Adipose tissue (tissue), 3 donors: ENCODE results near the gene RNF217. TPM values are rescaled to one million over a fixed set of nuclear protein-coding genes. Genes with fewer than 3 reads are reported as not detected.
"Not testable (repeated sequence)": the region's sequence is repeated elsewhere in the genome, so short reads cannot be mapped to it uniquely, and the experiment has no call there.

Experiments
- H3K27ac ChIP-seq: one replicate; pipeline ENCODE4 v1.5.1; 2013; ENCODE audit warnings: low read depth, low read length
- WGBS, 3 donors: extraction: QIAGEN DNeasy Blood & Tissue Kit; methylation state at CpG; one replicate each; pipeline ENCODE4 v1.1.7; 2013; 5-methylcytosine and 5-hydroxymethylcytosine counted together
- polyA plus RNA-seq, 3 donors: library from polyadenylated mRNA; stranded (reverse); fragments of 200-250 nt; gene quantifications; one replicate each; pipeline ENCODE4 v1.2.3, GENCODE V29; 2013
- donor health status: healthy with polysubstance abuse.
- donor health status: Bipolar disorder and iron deficiency.
- donor health status: healthy.

The RNF217 gene
- polyA plus RNA-seq, 3 donors = 1.8 to 10.1 (median 7.8) TPM

DNA sequence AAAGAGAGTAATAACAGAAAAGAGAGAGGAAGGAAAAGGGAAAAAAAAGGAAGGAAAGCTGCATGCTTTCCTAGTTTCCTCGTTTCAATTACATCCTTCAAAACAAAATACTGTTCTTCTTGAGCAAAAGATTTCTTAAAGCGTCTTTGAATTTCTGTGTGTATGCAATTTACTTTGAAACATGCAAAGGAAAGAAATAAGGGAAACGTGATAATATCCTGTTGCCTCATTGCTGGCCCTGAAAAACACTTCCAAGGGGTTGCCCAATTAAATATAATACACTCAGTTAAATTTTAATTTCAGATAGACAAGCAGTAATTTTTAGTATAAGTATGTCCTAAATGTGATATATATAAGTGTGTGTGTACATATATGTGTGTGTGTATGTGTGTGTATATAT lies 140.2 kb downstream of the RNF217 start:
- no peak overlapping the region for H3K27ac ChIP-seq
- WGBS, 3 donors = 37 to 65% (median 46%) methylated on average over 3 of the region's 3 CpGs

DNA sequence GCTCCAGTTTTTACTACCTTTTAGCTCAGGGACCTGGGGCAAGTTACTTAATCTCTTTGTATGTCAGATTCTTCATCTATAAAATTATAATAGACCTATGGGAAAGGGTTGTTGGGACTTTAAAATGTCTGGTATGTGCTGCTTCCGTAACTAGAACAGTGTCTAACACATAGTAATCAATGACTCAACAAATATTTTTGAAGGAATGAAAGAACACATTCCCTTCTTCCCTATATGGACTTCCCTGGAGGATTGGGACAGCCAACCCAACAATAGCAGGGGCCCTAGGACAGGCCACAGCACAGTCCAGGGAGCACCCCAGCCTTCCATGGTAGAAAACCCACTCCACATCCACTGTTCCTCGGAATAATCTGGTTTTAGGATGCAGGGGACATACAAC lies 140.7 kb downstream of the RNF217 start:
- H3K27ac ChIP-seq = no peak overlapping the region
- 80 to 88% (median 87%) methylated on average over 2 of the region's 2 CpGs for WGBS, 3 donors

DNA sequence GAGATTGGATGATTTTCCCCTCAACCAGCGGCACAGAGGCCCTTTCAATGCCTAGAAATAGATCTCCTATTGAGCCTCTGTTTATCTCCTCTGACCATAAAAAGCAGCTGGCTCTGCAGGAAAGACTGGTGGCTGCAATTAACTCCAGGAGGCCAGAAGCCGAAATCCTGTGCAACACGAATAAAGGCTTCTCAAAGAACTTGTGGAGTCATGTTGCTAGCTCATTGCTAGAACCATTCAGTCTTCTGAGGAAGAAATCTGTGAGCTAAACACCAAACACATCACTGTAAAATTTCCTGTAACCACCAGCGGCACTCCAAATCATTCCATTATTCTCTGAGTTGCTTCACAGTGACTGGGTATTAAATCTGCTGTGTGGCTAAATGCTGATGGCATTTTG lies 142.2 kb downstream of the RNF217 start:
- H3K27ac ChIP-seq = no peak overlapping the region
- 58 to 68% (median 63%) methylated on average over 4 of the region's 4 CpGs for WGBS, 3 donors

DNA sequence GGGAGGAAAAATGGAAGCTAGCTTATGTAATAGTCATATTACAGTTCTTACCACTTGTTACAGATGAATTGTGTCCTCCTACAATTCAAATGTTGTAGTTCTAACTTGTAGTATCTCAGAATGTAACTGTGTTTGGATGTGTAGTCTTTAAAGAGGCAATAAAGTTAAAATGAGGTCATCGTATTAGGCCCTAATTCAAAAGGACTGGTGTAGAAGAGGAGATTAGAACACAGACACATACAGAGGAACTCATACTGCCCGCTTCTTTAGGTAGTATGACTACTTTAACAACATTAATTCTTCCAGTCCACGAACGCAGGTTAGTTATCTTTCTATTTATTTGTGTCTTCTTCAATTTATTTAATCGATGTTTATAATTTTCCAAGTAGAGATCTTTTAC lies 144.8 kb downstream of the RNF217 start:
- no peak overlapping the region for H3K27ac ChIP-seq
- 94% methylated on average over 5 of the region's 5 CpGs for WGBS, 3 donors

DNA sequence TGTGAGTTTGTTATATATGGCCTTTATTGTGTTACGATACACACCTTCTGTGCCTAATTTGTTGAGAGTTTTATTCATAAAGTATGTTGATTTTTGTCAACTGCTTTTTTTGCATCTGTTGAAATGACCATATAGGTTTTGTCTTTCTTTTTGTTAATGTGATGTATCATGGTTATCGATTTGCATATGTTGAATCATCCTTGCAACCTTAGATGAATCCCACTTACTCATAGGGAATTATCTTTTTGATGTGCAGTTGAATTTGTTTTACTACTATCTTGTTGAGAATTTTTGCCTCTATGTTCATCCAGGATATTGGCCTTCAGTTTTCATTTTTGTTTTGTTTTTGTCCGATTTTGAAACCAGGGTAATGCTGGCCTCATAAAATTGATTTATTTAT lies 145.7 kb downstream of the RNF217 start:
- 92 to 99% (median 94%) methylated on average over 3 of the region's 3 CpGs for WGBS, 3 donors
- H3K27ac ChIP-seq = no peak overlapping the region

DNA sequence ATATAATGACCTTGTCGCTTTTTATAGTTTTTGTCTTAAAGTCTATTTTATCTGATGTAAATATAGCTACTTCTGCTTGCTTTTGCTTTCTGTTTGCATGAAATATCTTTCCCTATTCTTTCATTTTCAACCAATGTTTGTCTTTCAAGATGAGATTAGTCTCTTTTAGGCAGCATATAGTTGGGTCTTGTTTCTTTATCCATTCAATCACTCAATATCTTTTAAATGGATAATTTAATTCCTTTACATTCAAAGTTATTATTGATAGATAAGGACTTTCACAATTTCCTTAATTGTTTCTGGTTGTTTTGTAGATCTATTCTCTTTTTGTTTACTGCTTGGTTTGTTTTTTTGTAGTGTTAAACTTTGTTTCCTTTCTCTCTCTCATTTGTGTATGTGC lies 147.8 kb downstream of the RNF217 start:
- H3K27ac ChIP-seq = no peak overlapping the region
- WGBS, 3 donors = 94 to 97% (median 96%) methylated on average over 1 of the region's 1 CpG

DNA sequence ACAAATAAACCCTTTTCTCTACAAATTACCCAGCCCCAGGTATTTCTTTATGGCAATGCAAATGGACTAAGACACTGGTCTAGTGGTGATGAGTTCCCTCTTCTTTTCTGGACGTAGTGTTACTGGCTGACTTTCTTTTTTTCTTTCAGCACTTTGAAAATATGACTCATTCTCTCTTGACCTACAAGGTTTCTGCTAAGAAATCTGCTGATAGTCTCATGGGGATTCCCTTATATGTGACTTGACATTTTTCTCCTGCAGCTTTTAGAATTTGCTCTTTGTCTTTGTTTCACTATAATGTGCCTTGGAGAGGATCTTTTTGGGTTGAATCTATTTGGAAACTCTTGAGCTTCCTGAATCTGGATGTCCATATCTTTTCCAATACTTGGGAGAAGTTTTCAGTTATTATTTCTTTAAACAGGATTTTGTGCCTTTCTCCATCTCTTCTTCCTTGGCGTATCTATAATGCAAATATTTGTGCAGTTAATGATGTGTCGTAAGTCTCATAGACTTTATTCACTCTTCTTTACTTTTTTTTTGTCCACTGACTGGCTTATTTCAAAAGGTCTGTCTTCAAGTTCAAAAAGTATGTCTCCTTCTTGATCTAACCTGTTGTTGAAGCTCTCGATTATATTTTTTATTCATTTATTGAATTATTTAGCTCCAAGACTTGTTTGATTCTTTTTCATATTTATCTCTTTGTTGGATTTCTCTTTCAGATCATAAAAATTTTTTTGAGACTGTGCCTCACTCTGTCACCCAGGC lies 149.2 kb downstream of the RNF217 start:
- WGBS, 3 donors = 88 to 95% (median 93%) methylated on average over 4 of the region's 4 CpGs
- no peak overlapping the region for H3K27ac ChIP-seq

DNA sequence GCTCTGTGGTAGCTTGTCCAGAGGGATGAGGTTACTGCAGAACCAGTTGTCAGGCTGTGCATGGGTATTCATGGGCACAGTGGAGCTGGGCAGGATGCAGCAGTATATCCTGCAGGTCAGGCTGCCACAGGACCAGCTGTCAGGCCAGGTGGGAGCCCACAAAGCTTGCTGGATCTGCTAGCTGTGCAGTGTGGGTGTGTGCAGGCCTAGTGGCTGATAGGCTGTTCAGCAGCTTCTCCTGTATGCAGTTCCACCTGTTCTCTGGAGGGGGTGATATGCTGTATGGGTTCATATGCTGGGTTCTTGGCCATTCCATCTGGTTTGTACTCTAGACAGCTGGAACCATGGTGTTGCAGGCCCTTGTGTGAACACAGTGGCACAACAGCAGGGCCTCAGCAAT lies 150.7 kb downstream of the RNF217 start:
- no peak overlapping the region for H3K27ac ChIP-seq

DNA sequence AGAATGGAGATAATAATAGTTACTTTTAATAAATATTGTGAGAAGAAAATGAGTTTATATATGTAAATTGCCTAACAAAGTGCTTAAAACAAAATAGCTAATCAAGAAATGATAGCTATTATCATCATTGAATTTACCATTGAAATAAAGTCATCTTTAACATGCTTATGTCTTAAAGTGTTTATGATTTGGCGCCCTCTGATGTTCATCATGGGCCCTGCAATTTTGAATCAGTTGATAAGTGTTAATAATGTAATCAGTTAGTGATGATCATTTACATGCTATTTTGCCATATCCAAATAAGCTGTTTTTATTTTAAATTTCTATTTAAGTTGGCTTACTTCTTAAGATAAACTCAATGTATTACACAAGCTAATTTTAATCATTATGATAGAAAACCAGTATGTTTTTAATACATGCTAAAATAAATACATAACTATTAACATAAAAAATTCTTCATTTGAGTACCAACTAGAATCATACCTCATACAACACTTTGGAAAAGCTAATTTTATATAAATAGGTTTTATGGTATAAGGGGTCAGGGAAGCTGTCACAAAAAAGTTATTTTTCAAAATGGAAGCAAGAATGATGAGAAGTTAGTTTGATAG lies 152.1 kb downstream of the RNF217 start:
- WGBS, 3 donors = 0 to 2% (median 0%) methylated on average over 1 of the region's 1 CpG
- no peak overlapping the region for H3K27ac ChIP-seq

DNA sequence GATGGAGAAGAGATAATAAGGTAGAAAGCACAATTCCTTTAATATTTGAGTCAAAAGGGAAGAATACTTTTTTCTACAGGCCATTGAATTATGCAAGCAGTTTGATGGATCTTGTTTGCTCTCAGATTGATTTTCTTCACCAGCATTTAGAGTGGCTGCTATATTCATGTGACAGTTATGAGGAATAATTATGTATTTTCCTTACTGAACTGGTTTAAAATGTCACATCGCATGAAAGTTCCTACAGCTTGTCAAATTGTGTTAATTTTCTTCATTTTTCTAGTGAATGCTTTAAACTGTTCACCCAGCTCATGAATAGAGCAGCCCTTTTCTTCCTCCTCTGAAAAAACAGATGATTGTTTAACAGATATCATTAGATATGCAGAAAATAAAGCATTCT lies 153.9 kb downstream of the RNF217 start:
- WGBS, 3 donors = 40 to 92% (median 91%) methylated on average over 1 of the region's 1 CpG
- no peak overlapping the region for H3K27ac ChIP-seq

DNA sequence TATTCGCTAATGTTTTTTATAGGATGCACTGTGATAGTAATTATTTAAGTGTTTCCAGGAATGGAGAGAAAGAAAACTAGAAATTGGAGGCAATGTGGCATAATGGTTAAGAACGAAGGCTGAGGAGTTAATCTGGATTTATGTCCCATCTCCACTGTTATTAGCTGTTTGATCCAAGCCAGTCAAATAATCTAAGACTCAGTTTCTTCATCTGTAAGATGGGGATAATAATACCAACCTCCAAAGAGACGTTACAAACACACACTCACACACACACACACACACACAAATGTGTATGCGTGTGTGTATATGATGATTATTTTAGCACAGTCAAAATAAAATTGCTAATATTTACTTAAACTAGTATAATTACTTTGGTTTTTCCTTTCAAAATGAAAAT lies 154.5 kb downstream of the RNF217 start:
- 87 to 94% (median 92%) methylated on average over 4 of the region's 4 CpGs for WGBS, 3 donors
- H3K27ac ChIP-seq = no peak overlapping the region

DNA sequence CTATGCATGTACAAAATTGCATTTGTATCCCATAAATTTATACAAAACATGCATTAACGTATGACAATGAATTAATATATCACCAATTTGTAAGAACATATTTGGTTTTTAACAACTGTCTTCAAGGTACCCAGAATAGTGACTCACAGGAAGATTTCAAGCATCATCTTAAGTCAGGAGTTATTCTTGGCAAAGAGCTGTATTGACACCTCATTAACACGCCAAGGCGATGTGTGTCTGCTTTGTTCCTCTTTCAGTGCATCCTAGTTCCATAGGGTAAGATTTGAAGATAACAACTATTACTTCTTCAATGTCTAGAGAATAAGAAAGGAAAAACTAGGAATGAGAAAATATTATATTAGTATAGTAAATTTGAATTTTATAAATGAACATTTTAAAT lies 155.6 kb downstream of the RNF217 start:
- 83 to 89% (median 88%) methylated on average over 3 of the region's 3 CpGs for WGBS, 3 donors
- no peak overlapping the region for H3K27ac ChIP-seq

DNA sequence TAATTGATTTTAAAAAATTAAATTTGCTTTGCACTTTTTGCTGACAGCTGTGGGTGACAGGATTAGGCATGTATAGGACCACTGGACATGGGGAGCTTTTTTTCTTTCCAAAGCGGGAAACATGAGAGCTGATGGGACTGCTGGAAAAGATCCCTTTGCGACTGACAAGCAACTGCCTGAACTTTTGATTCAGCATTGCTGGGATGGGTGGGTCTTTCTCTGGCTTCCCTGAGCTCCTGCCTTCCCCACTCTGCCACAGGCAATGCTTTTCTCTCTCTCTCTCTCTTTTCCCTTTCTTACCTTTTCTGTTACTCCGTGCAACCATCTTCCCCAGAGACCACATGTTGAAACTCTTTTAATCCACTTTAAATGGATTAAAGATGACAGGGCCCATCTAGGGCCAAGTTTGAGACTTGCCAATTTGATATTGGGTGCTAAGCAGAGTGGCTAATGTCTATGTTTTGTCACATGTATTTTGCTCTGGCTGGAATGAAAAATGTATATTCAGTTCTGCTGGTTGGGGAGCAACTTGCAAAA lies 157.9 kb downstream of the RNF217 start:
- 77 to 84% (median 77%) methylated on average over 3 of the region's 3 CpGs for WGBS, 3 donors
- no peak overlapping the region for H3K27ac ChIP-seq

DNA sequence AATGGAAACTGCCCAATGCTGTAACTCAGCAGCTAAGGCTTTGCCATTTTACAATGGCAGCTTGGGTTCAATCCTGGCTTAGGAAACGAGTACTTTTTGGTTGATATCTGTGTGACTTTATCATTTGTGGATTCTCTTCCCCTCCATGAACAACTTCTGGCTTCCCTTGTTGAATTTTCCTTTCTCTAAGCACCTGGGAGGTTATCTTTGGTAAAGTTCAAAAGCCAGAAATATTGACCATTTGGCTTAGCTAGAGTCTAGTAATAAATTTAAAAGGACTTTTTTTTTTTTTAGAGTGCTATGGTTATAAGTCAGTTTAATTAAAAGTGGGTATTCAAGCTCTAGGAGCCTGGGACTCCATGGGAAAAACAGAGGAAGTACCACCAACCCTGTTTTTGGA lies 159.7 kb downstream of the RNF217 start:
- WGBS, 3 donors = 49 to 87% (median 79%) methylated on average over 1 of the region's 1 CpG

DNA sequence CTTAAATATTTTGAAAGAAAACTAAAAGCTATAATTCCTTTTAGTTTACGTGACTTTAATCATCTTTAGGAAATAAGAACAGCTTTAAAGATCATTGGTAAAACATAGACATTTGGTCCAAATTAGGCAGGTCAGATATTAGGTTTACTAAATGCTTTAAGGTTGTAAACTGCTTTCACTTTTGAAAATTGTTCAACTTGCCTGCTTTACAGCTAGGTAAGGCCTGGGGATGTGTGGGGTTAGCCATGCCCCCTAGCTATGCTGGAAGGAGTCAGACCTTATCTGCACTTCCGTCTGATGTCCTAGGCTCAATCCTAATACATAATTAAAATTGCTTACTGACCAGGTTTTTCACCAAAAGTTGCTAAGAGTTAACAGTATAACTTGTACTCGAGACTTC lies 160.8 kb downstream of the RNF217 start:
- 79 to 89% (median 82%) methylated on average over 3 of the region's 3 CpGs for WGBS, 3 donors
- no peak overlapping the region for H3K27ac ChIP-seq

More for the DNA sequence above, 159.7 kb downstream of the RNF217 start:
- H3K27ac ChIP-seq = no peak overlapping the region

DNA sequence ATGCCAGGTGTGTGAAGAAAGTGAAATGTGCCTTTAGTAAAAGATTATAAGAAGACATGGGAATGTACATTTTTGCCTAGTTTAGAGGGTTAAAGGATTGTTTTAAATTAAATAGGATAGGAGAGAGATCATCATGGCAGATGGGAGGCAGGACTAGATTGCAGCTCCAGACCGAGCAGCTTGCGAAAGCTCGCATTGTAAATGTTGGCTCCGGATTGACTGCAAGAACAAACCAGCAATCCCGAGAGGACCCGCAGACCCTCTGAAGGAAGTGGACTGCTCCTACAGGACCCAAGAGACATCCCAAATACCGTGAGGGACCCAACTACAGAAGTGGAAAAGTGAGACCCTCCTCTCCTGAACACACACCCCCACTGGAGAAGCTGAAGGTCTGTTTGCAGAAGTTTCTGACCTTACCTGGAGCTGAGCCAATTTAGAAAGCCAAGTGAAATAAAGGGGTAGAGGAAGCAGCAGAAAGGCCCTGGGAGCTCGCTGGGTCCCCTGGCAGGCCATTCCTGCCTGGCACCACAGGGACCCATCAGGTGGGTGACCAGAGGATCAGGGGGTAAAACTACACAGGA lies 161.3 kb downstream of the RNF217 start:
- WGBS, 3 donors = 47 to 83% (median 49%) methylated on average over 8 of the region's 8 CpGs
- no peak overlapping the region for H3K27ac ChIP-seq

DNA sequence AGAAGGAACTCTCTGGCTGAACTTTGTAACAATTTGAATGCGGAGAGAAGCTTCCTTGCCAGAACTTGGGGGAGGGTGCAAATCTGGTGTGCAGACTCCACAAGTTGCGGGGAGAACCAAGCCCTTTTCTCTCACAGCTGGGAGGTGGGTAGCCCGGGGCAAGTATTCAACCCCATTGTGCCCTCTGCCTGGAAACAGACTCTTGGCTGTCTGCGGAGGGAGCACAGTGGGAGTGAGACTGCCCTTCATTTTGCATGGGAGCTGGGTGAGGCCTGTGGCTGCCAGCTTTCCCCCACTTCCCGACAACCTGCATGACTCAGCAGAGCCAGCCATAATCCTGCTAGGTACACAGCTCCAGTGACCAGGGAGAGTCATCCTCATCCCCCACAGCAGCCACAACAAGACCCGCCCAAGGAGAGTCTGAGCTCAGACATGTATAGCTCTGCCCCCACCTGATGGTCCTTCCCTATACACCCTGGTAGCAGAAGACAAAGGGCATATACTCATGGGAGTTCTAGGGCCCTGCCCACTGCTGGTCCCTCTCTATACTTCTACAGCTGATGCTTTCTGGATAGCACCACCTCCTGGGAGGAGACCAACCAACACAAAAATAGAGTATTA lies 161.9 kb downstream of the RNF217 start:
- WGBS, 3 donors = 75 to 85% (median 80%) methylated on average over 6 of the region's 6 CpGs
- H3K27ac ChIP-seq = no peak overlapping the region

DNA sequence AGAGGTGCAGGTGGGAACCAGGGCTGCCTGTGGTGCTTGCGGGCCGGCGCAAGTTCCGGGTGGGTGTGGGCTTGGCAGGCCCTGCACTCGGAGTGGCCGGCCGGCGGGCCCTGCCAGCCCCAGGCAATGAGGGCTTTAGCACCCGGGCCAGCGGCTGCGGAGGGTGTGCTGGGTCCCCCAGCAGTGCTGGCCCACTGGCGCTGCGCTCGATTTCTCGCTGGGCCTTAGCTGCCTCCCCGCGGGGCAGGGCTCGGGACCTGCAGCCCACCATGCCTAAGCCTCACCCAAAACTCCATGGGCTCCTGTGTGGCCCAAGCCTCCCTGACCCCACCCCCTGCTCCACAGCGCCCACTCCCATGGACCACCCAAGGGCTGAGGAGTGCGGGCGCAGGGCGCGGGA lies 163.6 kb downstream of the RNF217 start:
- not testable (repeated sequence) for H3K27ac ChIP-seq
- 99% methylated on average over 17 to 23 of the region's 23 CpGs for WGBS, 3 donors

DNA sequence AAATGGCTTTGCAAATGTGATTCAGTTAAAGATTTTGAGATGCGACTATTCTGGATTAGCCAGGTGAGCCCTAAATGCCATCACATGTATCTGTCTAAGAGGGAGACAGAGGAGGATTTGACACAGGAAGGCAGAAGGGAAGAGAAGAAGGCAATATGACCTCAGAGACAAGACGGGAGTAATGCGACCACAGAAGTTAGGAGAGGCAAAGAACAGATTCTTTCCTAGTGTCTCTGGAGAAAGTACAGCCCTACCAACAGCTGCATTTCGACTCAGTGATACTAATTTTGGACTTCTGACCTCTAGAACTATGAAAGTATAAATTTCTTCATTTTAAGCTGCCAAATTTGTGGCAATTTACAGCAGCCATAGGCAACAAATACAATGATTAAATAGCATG lies 167.1 kb downstream of the RNF217 start:
- WGBS, 3 donors = 68 to 83% (median 74%) methylated on average over 4 of the region's 4 CpGs
- H3K27ac ChIP-seq = no peak overlapping the region
